ENCODE results near the gene BEGAIN.

BEGAIN gene

GRCh38 chr14:100616854-100617409 lies 29.7 kb upstream of the BEGAIN start:
- Histone ChIP-seq H3K9me2 (ENCODE audit: low read depth, low read length) (no peaks in the 10 kb centered on the region), H3K79me2 (ENCODE audit: insufficient read depth, low read length) (no peaks in the 10 kb centered on the region), H3K9me3 (ENCODE audit: low read length) (no peaks in the 10 kb centered on the region), H2AFZ (ENCODE audit: low read length) (no peak overlapping the region), H3K27me3 (ENCODE audit: insufficient read depth, low read length) (peaks cover 11% of the 10 kb centered on the region; the same call in 1 of the 2 replicates), H3F3A (ENCODE audit: insufficient read depth, low read length) (no peaks in the 10 kb centered on the region), H3K4me1 (ENCODE audit: insufficient read depth, low read length, severe bottlenecking) (no peaks in the 10 kb centered on the region), H4K20me1 (ENCODE audit: insufficient read depth, low read length) (no peaks in the 10 kb centered on the region), H3K9ac (ENCODE audit: low read length) (no peak overlapping the region), H3K27ac (ENCODE audit: low read depth, low read length, poor library complexity, severe bottlenecking) (no peak overlapping the region), H3K4me3 (ENCODE audit: low read depth, low read length, poor library complexity, severe bottlenecking) (no peak overlapping the region), H3K36me3 (ENCODE audit: insufficient read depth, low read length) (no peaks in the 10 kb centered on the region), H3K4me2 (ENCODE audit: low read length) (no peak overlapping the region)
- TF ChIP-seq EZH2 (IDR thresholded peaks at IDR 0.05; ENCODE audit: borderline replicate concordance, low read length), result no peak
- TF ChIP-seq CTCF (IDR thresholded peaks at IDR 0.05; ENCODE audit: low read length), result no peak

- H3K4me1 ChIP-seq (ENCODE audit: insufficient read depth, low read length, severe bottlenecking), result no peaks in the 10 kb centered on the region
- H3K4me2 ChIP-seq (ENCODE audit: low read length), result no peak overlapping the region
- H3F3A ChIP-seq (ENCODE audit: insufficient read depth, low read length), result no peaks in the 10 kb centered on the region
- H2AFZ ChIP-seq (ENCODE audit: low read length), result no peak overlapping the region
- no peaks in the 10 kb centered on the region for H3K36me3 ChIP-seq (ENCODE audit: insufficient read depth, low read length)
- no peak overlapping the region for H3K27ac ChIP-seq (ENCODE audit: low read depth, low read length, poor library complexity, severe bottlenecking)
- no peaks in the 10 kb centered on the region for H3K79me2 ChIP-seq (ENCODE audit: insufficient read depth, low read length)
- TF ChIP-seq EZH2 (IDR thresholded peaks at IDR 0.05; ENCODE audit: borderline replicate concordance, low read length) (no peak), CTCF (IDR thresholded peaks at IDR 0.05; ENCODE audit: low read length) (no peak)
- H3K9ac ChIP-seq (ENCODE audit: low read length), result no peak overlapping the region
- no peak overlapping the region for H3K4me3 ChIP-seq (ENCODE audit: low read depth, low read length, poor library complexity, severe bottlenecking)
- no peaks in the 10 kb centered on the region for H3K9me3 ChIP-seq (ENCODE audit: low read length)
- no peaks in the 10 kb centered on the region for H4K20me1 ChIP-seq (ENCODE audit: insufficient read depth, low read length)
- peaks cover 11% of the 10 kb centered on the region; the same call in 1 of the 2 replicates for H3K27me3 ChIP-seq (ENCODE audit: insufficient read depth, low read length)
- no peaks in the 10 kb centered on the region for H3K9me2 ChIP-seq (ENCODE audit: low read depth, low read length)
Observed at GRCh38 chr14:100615736-100616695, 28.8 kb upstream of the BEGAIN start.

- Histone ChIP-seq H3F3A (ENCODE audit: insufficient read depth, low read length) (no peaks in the 10 kb centered on the region), H3K79me2 (ENCODE audit: insufficient read depth, low read length) (no peaks in the 10 kb centered on the region), H3K4me2 (ENCODE audit: low read length) (no peak overlapping the region), H2AFZ (ENCODE audit: low read length) (no peak overlapping the region), H3K9me2 (ENCODE audit: low read depth, low read length) (no peaks in the 10 kb centered on the region), H3K4me1 (ENCODE audit: insufficient read depth, low read length, severe bottlenecking) (no peaks in the 10 kb centered on the region), H3K9ac (ENCODE audit: low read length) (no peak overlapping the region), H3K27ac (ENCODE audit: low read depth, low read length, poor library complexity, severe bottlenecking) (no peak overlapping the region), H3K9me3 (ENCODE audit: low read length) (no peaks in the 10 kb centered on the region), H3K36me3 (ENCODE audit: insufficient read depth, low read length) (no peaks in the 10 kb centered on the region), H4K20me1 (ENCODE audit: insufficient read depth, low read length) (no peaks in the 10 kb centered on the region), H3K27me3 (ENCODE audit: insufficient read depth, low read length) (peaks cover 10% of the 10 kb centered on the region; the same call in 1 of the 2 replicates), H3K4me3 (ENCODE audit: low read depth, low read length, poor library complexity, severe bottlenecking) (no peak overlapping the region)
- TF ChIP-seq EZH2 (IDR thresholded peaks at IDR 0.05; ENCODE audit: borderline replicate concordance, low read length) (no peak), CTCF (IDR thresholded peaks at IDR 0.05; ENCODE audit: low read length) (no peak)
Observed at GRCh38 chr14:100614803-100615202, 27.6 kb upstream of the BEGAIN start.

Data from OCI-LY1 (cell line).